Keratinocyte (primary cell): ENCODE measurements around the gene SZRD1. TPM values are rescaled to one million over a fixed set of nuclear protein-coding genes. Genes with fewer than 3 reads are reported as not detected.

Experiments
- DNase-seq: peaks from one replicate; pipeline ENCODE4 v3.0.0-alpha.2; 2011; ENCODE audit warnings: low read depth, missing footprints, low spot score
- FAIRE-seq: peaks from 2 replicates; lab custom pipeline; 2011; peaks lifted over from hg19 to GRCh38; lab: Jason Lieb, UNC
- H2AFZ ChIP-seq: 2 replicates; pipeline ENCODE4 v1.6.0; 2012; ENCODE audit warnings: low read length, control low read depth, inconsistent platforms; ENCODE audit not compliant: control insufficient read depth
- H3K27ac ChIP-seq: 2 replicates; pipeline ENCODE4 v1.5.1; 2011; ENCODE audit warnings: low read length; ENCODE audit not compliant: control insufficient read depth, insufficient read depth
- H3K27me3 ChIP-seq: 3 replicates; pipeline ENCODE4 v1.6.0; 2011; ENCODE audit warnings: low read length; ENCODE audit not compliant: control insufficient read depth, insufficient read depth; ENCODE audit errors: extremely low read depth
- H3K36me3 ChIP-seq, 2 experiments: 2 replicates in 1 of 2; 3 replicates in 1 of 2; pipeline ENCODE4 v1.5.1; 2011; ENCODE audit warnings: low read length in 2 of 2, mild to moderate bottlenecking in 1 of 2; ENCODE audit not compliant: control insufficient read depth in 2 of 2, insufficient read depth in 2 of 2; ENCODE audit errors: extremely low read depth in 1 of 2
- H3K4me1 ChIP-seq: 3 replicates; pipeline ENCODE4 v1.5.1; 2011; ENCODE audit warnings: low read length; ENCODE audit not compliant: control insufficient read depth, insufficient read depth; ENCODE audit errors: extremely low read depth
- H3K4me2 ChIP-seq: 3 replicates; pipeline ENCODE4 v1.6.0; 2011; ENCODE audit warnings: low read depth, low read length; ENCODE audit not compliant: control insufficient read depth, insufficient read depth; ENCODE audit errors: extremely low read depth
- H3K4me3 ChIP-seq, 3 experiments: fragments of 200-600 bp in 1 of 3; sonication (generic) in 1 of 3; 2 replicates in 2 of 3; 3 replicates in 1 of 3; pipeline ENCODE4 v1.5.1; 2011 to 2016; ENCODE audit warnings: low read length in 3 of 3, mild to moderate bottlenecking in 3 of 3, control low read depth in 2 of 3, inconsistent platforms in 1 of 3, low read depth in 1 of 3, mixed read lengths in 1 of 3, mixed run types in 1 of 3, moderate library complexity in 1 of 3; ENCODE audit not compliant: control insufficient read depth in 2 of 3, insufficient read depth in 2 of 3; ENCODE audit errors: extremely low read depth in 1 of 3
- H3K79me2 ChIP-seq: 2 replicates; pipeline ENCODE4 v1.6.0; 2012; ENCODE audit warnings: low read length; ENCODE audit not compliant: control insufficient read depth, insufficient read depth
- H3K9ac ChIP-seq: 3 replicates; pipeline ENCODE4 v1.6.0; 2011; ENCODE audit warnings: low read length; ENCODE audit not compliant: control insufficient read depth, insufficient read depth; ENCODE audit errors: extremely low read depth
- H3K9me1 ChIP-seq: 3 replicates; pipeline ENCODE4 v1.6.0; 2011; ENCODE audit warnings: low read length; ENCODE audit not compliant: control insufficient read depth, insufficient read depth; ENCODE audit errors: extremely low read depth
- H3K9me3 ChIP-seq: 2 replicates; pipeline ENCODE4 v1.5.1; 2012; ENCODE audit warnings: low read depth, low read length; ENCODE audit not compliant: control insufficient read depth
- H4K20me1 ChIP-seq: 3 replicates; pipeline ENCODE4 v1.6.0; 2011; ENCODE audit warnings: low read length; ENCODE audit not compliant: control insufficient read depth, insufficient read depth; ENCODE audit errors: extremely low read depth
- CTCF ChIP-seq, 3 experiments: IDR thresholded peaks in 1 of 3; conservative IDR thresholded peaks in 1 of 3; optimal IDR thresholded peaks in 1 of 3; 2 replicates in 2 of 3; 3 replicates in 1 of 3; pipeline versions ENCODE3 to v1.5.1; 2011; ENCODE audit warnings: low read length in 3 of 3, mild to moderate bottlenecking in 3 of 3, moderate library complexity in 2 of 3, control low read depth in 1 of 3, inconsistent platforms in 1 of 3; ENCODE audit not compliant: insufficient read depth in 2 of 3; ENCODE audit errors: extremely low read depth in 1 of 3
- EZH2 ChIP-seq: IDR thresholded peaks from one replicate; pipeline ENCODE4 v1.6.1; 2012; ENCODE audit warnings: inconsistent platforms, mild to moderate bottlenecking, low read length, moderate library complexity
- dilution Hi-C: fragments of 300-500 bp; cut with MboI; formaldehyde crosslinking; loops from one replicate; pipeline ENCODE4 v1.7.0; 2020; ENCODE audit warnings: low sequenced_read_pairs; ENCODE audit not compliant: extremely low pct_ligation_motif_present
- polyA plus RNA-seq, 5 experiments: library from polyadenylated mRNA; depleted of rRNA in 3 of 5; stranded (reverse) in 3 of 5; stranded (forward) in 1 of 5; unstranded in 1 of 5; fragments of >200 nt; gene quantifications; 1 replicate in 1 of 5; 2 replicates in 3 of 5; 3 replicates in 1 of 5; pipeline versions ENCODE4 v1.2.1 to v1.2.3, GENCODE V29; 2011 to 2012; ENCODE audit warnings: missing spikeins in 2 of 5, low read depth in 1 of 5, low replicate concordance in 1 of 5

The SZRD1 gene
- polyA plus RNA-seq, 1 donor (not counting 4 experiments of a cell fraction or from before 2014, with no cell fraction given): 68.7 TPM

GRCh38 chr1:16447641-16448040 is 80.6 kb downstream of the SZRD1 start:
- Histone ChIP-seq H3K27me3 (no peaks in the 10 kb centered on the region), H3K4me2 (no peak overlapping the region), H2AFZ (no peak overlapping the region), H3K9me1 (no peaks in the 10 kb centered on the region), H3K36me3 (peaks cover 43 to 65% of the 10 kb centered on the region in 2 experiments), H4K20me1 (no peaks in the 10 kb centered on the region), H3K27ac (no peak overlapping the region), H3K9ac (no peak overlapping the region), H3K4me3 (no peak overlapping the region), H3K4me1 (no peaks in the 10 kb centered on the region), H3K9me3 (no peaks in the 10 kb centered on the region), H3K79me2 (peaks cover 55% of the 10 kb centered on the region)
- no peak for DNase-seq
- TF ChIP-seq CTCF (optimal IDR thresholded peaks at IDR 0.05 in 1 of 3, IDR thresholded peaks at IDR 0.05 in 1 of 3, conservative IDR thresholded peaks at IDR 0.05 in 1 of 3; ENCODE audit: extremely low read depth in 1 of 3, insufficient read depth in 2 of 3, low read length in 3 of 3) (no peak), EZH2 (no peak)
- FAIRE-seq: no peak
- dilution Hi-C loops: no loop called here

Other genes starting within 250 kb of the SZRD1 start
- 55.6 to 70.9 TPM (median 60.3 TPM) in 3 replicates for gene EPHA2, start 211.2 kb upstream of the SZRD1 start, polyA plus RNA-seq
- 5.0 to 7.1 TPM (median 5.1 TPM) in 3 replicates for gene ARHGEF19, start 154.6 kb upstream of the SZRD1 start, polyA plus RNA-seq
- 1.7 to 3.6 TPM (median 2.5 TPM) in 3 replicates for gene CPLANE2, start 130.1 kb upstream of the SZRD1 start, polyA plus RNA-seq
- gene FBXO42, start 14.8 kb upstream of the SZRD1 start, polyA plus RNA-seq: 14.1 to 18.0 TPM (median 15.8 TPM) in 3 replicates
- 0.04 TPM in 1 of 3 replicates, not detected in the others for gene SPATA21, start 70.2 kb downstream of the SZRD1 start, polyA plus RNA-seq
- 75.7 to 90.2 TPM (median 84.9 TPM) in 3 replicates for gene NECAP2, start 73.5 kb downstream of the SZRD1 start, polyA plus RNA-seq
- gene RNU1-1, start 147.0 kb downstream of the SZRD1 start, polyA plus RNA-seq: 66.0 to 67.0 TPM in 2 of 3 replicates, not detected in the other
- gene NBPF1, start 246.3 kb downstream of the SZRD1 start, polyA plus RNA-seq: 12.8 to 16.4 TPM (median 14.2 TPM) in 3 replicates